HL-60 (cell line): ENCODE results near the gene PRPF6.
A peak's percentile ranks its signal among the peaks of the same experiment; 100 is the strongest.

Source experiments
- DNase-seq, 2 experiments: peaks; one replicate each; pipeline ENCODE4 v3.0.0-alpha.2; 2010 to 2020; ENCODE audit warnings: low read depth in 1 of 2, low spot score in 1 of 2
- H3K27ac ChIP-seq: fragments of 250-450 bp; sonication (Bioruptor Pico); replicated peaks from 2 replicates; pipeline ENCODE4 v1.5.1; 2020; ENCODE audit warnings: mild to moderate bottlenecking, moderate library complexity
- H3K27me3 ChIP-seq: fragments of 250-450 bp; sonication (Bioruptor Pico); 2 replicates; pipeline ENCODE4 v1.5.1; 2021; ENCODE audit warnings: mild to moderate bottlenecking, moderate library complexity; ENCODE audit not compliant: insufficient read depth, poor library complexity, severe bottlenecking
- H3K4me3 ChIP-seq: replicated peaks from 2 replicates; pipeline ENCODE4 v1.5.1; 2011; ENCODE audit warnings: mild to moderate bottlenecking, control low read depth, low read length; ENCODE audit not compliant: insufficient read depth
- CTCF ChIP-seq: IDR thresholded peaks from one replicate; pipeline ENCODE4 v1.5.1; 2011; ENCODE audit warnings: low read length, control low read depth, inconsistent platforms; ENCODE audit not compliant: insufficient read depth
- GABPA ChIP-seq: IDR thresholded peaks from 2 replicates; pipeline ENCODE4 v1.6.1; 2012; ENCODE audit warnings: low read depth
- POLR2AphosphoS5 ChIP-seq: IDR thresholded peaks from 2 replicates; pipeline ENCODE4 v1.6.1; 2012; ENCODE audit warnings: low read depth
- REST ChIP-seq: IDR thresholded peaks from 2 replicates; pipeline ENCODE4 v1.6.1; 2012; ENCODE audit warnings: low read depth; ENCODE audit not compliant: insufficient replicate concordance
- SPI1 ChIP-seq: IDR thresholded peaks from 2 replicates; pipeline ENCODE4 v1.6.1; 2012; ENCODE audit warnings: low read depth, mild to moderate bottlenecking, borderline replicate concordance

PRPF6 gene

GRCh38 chr20:64056889-64057627, 76.1 kb downstream of the PRPF6 start:
- no peak for TF ChIP-seq GABPA
- TF ChIP-seq CTCF = no peak
- no peak for TF ChIP-seq SPI1
- TF ChIP-seq REST = no peak
- TF ChIP-seq POLR2AphosphoS5 = no peak
- H3K27ac ChIP-seq = no peak overlapping the region
- DNase-seq = no peak
- no peak overlapping the region for H3K4me3 ChIP-seq
- no peaks in the 10 kb centered on the region for H3K27me3 ChIP-seq

- H3K27ac ChIP-seq = no peak overlapping the region
- H3K27me3 ChIP-seq = no peaks in the 10 kb centered on the region
- no peak overlapping the region for H3K4me3 ChIP-seq
- no peak for TF ChIP-seq SPI1
- no peak for TF ChIP-seq GABPA
- no peak for TF ChIP-seq POLR2AphosphoS5
- peak; percentile 68 for TF ChIP-seq CTCF
- no peak for TF ChIP-seq REST
- DNase-seq = peak in 1 of 2 experiments; percentile 61
Observed at GRCh38 chr20:64057628-64058498, 76.9 kb downstream of the PRPF6 start.

DNA sequence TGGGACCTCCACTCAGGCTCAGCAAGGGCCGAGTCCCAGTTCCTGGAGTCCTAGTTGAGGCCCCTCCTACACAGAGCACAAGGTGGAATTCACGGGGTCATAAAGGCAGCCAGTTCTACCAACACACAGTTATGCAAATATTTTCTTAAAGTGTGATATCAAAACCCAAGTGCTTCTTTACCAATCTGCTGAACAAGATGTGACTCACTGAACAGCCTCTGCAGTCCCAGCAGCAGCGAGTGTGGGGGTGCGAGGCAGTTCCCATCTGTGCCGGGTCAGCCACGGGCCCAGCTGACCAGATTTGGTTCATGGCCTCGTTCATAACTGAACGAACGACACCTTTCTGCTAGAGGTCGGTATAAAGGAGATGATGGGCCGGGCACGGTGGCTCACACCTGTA, 77.6 kb downstream of the PRPF6 start:
- Histone ChIP-seq H3K4me3 (no peak overlapping the region), H3K27me3 (no peaks in the 10 kb centered on the region), H3K27ac (no peak overlapping the region)
- TF ChIP-seq REST (no peak), POLR2AphosphoS5 (no peak), GABPA (no peak), CTCF (no peak), SPI1 (no peak)
- no peak for DNase-seq
